GM12865 (cell line): Measurements from ENCODE around the gene CELF2.
A peak's percentile ranks its signal among the peaks of the same experiment; 100 is the strongest.
"Not testable (repeated sequence)": the region's sequence is repeated elsewhere in the genome, so short reads cannot be mapped to it uniquely, and the experiment has no call there.

ENCODE experiments used
- DNase-seq: peaks from one replicate; pipeline ENCODE4 v3.0.0; 2010; ENCODE audit warnings: low read depth
- H3K4me3 ChIP-seq: 2 replicates; pipeline ENCODE4 v1.5.1; 2011; ENCODE audit warnings: mild to moderate bottlenecking, low read depth, low read length, control low read depth
- TF ChIP-seq, protein P1 (sequence below): IDR thresholded peaks from 2 replicates; pipeline ENCODE4 v1.5.1; 2011; ENCODE audit warnings: low read length, control low read depth, low read depth, inconsistent platforms; ENCODE audit not compliant: insufficient read depth; ENCODE audit errors: missing control alignments

The CELF2 gene

DNA sequence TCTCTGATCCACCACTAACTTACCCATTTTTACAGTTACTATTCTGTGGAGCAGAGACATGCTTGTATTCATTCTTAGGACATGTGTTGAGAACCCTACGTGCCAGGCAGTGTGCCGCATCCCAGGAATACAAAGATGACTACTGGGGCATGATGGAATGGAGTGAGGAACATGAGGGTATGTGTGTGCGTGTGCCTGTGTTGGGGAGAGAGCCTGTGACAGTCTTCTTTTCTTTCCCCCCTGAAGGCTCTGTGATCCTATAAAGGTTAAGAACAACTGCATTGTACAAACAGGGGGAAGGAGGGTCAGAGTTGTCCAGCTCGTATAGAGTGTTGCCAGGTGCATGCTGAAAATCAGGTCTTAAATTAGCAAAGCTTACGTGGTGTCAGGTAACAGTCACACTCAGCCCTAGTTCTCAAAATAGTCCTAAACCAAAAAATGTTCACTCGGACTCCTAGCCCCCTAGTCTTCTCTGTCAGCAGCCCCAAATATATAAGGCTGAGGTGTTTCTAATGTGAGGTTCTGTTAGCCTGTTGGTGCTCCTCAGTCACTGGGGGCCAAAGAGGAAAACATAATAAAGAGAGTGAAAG lies 161.9 kb downstream of the CELF2 start:
- peak; percentile 52 for DNase-seq
- TF ChIP-seq, protein P1, sequence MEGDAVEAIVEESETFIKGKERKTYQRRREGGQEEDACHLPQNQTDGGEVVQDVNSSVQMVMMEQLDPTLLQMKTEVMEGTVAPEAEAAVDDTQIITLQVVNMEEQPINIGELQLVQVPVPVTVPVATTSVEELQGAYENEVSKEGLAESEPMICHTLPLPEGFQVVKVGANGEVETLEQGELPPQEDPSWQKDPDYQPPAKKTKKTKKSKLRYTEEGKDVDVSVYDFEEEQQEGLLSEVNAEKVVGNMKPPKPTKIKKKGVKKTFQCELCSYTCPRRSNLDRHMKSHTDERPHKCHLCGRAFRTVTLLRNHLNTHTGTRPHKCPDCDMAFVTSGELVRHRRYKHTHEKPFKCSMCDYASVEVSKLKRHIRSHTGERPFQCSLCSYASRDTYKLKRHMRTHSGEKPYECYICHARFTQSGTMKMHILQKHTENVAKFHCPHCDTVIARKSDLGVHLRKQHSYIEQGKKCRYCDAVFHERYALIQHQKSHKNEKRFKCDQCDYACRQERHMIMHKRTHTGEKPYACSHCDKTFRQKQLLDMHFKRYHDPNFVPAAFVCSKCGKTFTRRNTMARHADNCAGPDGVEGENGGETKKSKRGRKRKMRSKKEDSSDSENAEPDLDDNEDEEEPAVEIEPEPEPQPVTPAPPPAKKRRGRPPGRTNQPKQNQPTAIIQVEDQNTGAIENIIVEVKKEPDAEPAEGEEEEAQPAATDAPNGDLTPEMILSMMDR: no peak
- H3K4me3 ChIP-seq: peak overlapping the region; percentile 75

DNA sequence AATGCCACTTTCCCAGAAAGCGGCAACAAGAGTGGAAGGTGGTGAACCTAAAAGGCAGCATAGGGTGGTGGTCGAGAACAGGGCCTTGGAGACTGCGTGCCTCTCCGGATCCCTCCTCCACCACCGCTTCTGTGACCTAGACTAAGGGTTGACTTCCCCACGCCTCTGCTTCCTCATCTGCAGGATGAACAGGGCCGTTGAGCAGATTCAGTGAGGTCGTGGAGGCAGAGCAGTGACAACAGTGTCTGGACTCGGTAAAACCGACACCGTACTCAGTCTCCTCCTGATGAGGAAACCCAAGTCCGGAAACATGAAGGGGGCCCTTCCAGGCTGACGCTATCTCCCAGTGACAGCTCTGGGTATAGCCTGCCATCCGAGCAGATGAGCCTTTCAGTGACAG lies 162.6 kb downstream of the CELF2 start:
- H3K4me3 ChIP-seq: peak overlapping the region; percentile 75
- DNase-seq: peak; percentile 82
- TF ChIP-seq, protein P1: no peak

DNA sequence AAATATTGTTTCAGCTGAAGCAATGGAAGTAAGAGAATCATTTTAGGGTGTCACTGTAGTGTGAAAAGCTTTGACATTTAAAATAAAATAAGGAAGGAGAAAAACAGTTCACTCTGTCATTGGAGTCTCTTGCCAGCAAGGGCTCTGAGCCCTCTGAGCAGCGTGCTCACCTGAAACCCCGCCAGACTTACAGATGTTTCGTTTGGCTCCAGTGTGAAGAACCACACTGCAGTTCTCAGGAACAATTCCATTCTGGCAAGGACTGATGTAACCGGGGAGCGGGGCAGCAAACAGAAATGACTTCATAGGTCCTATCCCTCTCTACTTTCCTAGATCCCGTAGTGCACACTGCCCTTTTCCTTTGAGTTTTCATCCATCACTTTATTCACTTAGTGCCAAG lies 164.3 kb downstream of the CELF2 start:
- TF ChIP-seq, protein P1: no peak
- DNase-seq: no peak

DNA sequence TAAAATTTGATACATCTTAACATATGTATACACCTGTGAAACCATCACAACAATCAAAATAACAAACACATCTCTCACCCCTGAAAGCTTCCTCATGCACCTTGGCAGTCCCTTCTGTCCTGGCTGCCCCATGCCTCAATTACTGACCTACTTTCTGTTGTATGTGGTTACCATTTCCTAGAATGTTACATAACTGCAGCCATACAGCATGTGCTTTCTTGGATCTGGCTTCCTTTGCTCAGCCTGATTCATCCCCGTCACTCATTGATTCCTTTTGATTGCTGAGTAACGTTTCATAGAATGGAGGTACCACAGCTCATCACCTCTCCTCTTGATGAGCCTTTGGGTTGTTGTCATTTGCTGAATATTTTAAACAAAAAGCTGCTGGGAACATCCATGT lies 165.3 kb downstream of the CELF2 start:
- H3K4me3 ChIP-seq: no peak overlapping the region
- TF ChIP-seq, protein P1: no peak
- DNase-seq: no peak

More for the DNA sequence above, 164.3 kb downstream of the CELF2 start:
- H3K4me3 ChIP-seq: no peak overlapping the region

DNA sequence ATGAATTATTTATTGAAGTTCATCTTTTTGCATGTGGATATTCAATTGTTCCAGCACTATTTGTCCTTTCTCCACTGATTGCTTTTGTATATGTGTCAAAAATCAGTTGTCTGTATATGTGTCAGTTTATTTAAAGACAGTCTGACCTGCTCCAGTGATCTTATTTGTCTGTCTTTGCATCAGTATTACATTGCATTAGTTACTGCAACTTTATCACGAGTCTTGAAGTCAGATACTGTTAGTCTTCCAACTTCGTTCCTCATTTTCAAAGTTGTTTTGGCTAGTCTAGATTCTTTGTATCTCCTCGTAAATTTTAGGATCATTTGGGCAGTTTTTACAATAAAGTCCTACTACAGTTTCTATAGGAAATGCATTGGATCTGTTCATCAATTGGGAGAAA lies 166.4 kb downstream of the CELF2 start:
- no peak overlapping the region for H3K4me3 ChIP-seq
- no peak for DNase-seq
- TF ChIP-seq, protein P1: no peak

DNA sequence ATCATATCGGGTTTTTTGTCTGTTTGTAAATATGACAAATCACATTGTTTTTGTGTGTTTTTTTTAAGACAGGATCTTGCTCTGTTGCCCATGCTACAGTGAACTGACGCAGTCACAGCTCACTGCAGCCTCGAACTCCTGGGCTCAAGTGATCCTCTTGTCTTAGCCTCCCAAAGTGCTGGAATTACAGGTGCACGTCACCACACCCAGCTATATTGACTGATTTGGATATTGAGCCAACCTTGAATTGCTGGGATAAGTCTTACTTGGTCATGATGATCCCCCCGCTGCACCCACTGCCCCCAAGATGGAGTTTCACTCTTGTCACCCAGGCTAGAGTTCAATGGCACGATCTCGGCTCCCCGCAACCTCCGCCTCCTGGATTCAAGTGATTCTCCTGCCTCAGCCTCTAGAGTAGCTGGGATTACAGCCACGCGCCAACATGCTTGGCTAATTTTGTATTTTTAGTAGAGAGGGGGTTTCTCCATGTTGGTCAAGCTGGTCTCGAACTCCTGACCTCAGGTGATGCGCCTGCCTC lies 167.5 kb downstream of the CELF2 start:
- not testable (repeated sequence) for DNase-seq, H3K4me3 ChIP-seq

DNA sequence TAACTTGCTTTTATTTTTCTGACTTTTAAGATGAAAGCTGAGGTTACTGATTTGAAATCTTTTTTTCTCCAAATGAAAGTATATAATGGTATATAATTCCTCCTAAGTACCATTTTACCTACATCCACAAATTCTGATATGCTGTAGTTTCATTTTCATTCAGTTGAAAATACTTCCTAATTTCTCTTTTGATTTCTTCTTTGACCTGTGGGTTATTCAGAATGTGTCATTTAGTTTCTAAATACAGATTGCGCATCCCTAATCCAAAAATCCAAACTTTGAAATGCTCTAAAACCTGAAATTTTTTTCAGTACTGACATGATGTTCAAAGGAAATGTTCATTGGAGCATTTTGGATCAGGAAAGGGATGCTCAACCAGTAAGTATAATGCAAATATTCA lies 168.7 kb downstream of the CELF2 start:
- no peak overlapping the region for H3K4me3 ChIP-seq
- no peak for DNase-seq
- TF ChIP-seq, protein P1: no peak
